GM12875 (cell line): ENCODE results near the gene OR52H1.

ENCODE experiments used
- H3K4me3 ChIP-seq: one replicate; pipeline ENCODE4 v1.5.1; 2011; ENCODE audit warnings: low read depth, low read length, control low read depth
- CTCF ChIP-seq: IDR thresholded peaks from 2 replicates; pipeline ENCODE4 v1.5.1; 2011; ENCODE audit warnings: low read depth, mild to moderate bottlenecking, control low read depth, inconsistent platforms, low read length, moderate library complexity, borderline replicate concordance; ENCODE audit not compliant: insufficient read depth

The OR52H1 gene

DNA sequence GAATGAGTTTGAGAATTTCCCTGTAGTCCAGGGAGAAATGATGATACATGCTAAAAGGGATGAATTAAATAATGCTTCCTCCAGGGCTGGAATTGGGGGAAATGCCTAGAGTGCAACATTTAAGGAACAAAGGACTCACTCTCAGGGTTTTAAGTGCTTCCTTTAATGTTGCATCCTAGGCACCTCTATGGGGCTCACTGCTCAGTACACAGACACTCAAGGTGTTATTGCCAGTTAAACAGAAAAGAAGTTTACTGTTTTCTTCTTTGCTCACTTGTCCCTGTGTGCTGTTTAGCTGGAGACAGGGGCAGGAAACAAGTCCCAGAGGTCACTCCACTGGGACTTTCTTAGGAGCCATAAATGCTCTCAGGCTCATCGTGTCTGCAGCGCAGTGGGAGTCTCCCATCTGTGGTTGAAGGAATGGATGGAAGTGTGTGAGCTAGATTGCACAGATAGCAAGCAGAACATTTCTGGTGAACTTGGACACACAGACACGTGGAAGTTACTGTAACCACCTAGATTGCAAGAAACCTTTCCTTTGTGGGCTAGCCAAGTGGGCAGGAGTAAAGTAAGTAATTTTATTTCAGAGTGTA lies 8.4 kb upstream of the OR52H1 start:
- TF ChIP-seq CTCF = no peak
- no peak overlapping the region for H3K4me3 ChIP-seq

- no peak for TF ChIP-seq CTCF
Measured at GRCh38 chr11:5553343-5553742, 5.0 kb upstream of the OR52H1 start.

DNA sequence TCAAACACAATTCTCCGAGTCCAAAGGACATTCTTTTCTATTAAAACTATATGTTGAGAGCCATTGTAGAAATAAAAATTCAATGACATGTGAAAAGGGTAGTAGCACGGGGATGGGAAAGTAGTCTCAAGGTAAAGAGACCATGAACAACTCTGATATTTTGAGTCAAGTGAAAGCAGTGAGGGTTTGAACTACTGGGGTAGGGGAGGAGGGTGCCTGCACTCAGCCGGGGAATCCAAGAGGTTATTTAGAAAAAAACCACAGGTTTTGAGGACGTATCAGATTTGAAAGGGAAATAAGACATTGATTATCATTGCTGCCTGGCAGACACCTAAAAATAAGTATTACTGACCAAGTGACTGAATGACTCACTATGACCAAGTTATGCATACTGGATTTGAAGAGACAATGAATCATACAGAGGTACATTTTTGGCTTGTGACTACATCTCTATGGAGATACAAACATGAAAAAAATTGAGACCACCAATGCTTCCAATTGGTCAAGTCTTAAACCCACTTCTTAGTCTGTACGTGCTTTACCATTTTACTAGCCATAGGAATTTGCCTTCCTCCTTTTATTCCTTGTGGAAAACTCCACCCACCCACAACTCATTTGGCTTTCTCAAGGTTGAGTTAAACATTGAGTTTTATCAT lies 2.2 kb upstream of the OR52H1 start:
- TF ChIP-seq CTCF = no peak
- H3K4me3 ChIP-seq = no peak overlapping the region

More at GRCh38 chr11:5553343-5553742, 5.0 kb upstream of the OR52H1 start:
- H3K4me3 ChIP-seq = no peak overlapping the region

GRCh38 chr11:5547982-5548381 lies 358 bp downstream of the OR52H1 start:
- no peak for TF ChIP-seq CTCF
- H3K4me3 ChIP-seq = no peak overlapping the region

DNA sequence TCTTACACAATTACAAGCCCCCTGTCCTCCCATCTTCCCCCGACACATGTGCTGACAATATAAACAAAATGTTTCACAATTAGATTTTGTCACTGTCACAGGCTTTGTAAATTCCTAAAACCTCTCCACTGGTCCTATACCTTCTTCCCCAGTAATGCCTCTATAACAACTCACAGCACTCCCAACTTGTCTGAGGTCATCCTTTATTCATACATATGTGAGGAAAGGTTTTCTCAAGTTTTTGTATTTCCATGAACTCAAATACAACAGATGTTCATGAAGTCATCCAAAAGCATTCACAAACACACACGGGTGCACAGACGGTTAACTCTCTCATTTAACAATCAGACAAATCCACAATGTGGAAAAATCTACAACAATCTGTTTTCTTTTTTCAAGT lies 1.9 kb downstream of the OR52H1 start:
- no peak for TF ChIP-seq CTCF
- H3K4me3 ChIP-seq = no peak overlapping the region

GRCh38 chr11:5541427-5541826 lies 6.9 kb downstream of the OR52H1 start:
- no peak for TF ChIP-seq CTCF
- no peak overlapping the region for H3K4me3 ChIP-seq

DNA sequence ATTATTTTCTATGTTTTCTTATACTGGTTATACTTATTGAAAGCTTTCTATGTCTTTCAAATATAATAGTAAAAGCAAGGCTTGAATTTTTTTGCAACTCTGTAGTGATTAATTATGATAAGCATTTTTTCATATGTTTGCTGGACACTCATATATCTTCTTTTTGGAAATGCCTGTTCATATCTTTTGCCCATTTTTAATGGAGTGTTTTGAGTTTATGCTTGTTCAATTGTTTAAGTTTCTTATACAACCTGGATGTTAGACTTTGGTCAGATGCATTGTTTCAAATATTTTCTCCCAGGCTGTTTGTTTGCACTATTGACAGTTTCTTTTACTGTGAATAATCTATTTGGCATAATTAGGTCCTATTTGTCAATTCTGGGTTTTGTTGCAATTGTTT lies 11.9 kb downstream of the OR52H1 start:
- no peak for TF ChIP-seq CTCF
- no peak overlapping the region for H3K4me3 ChIP-seq
